Tibial nerve (tissue), 3 donors: ENCODE measurements around the gene LSM7.

ENCODE experiments used
- CTCF ChIP-seq, 5 experiments: fragments of 200-600 bp in 3 of 5; fragments of 450-650 bp in 2 of 5; sonication (generic) in 3 of 5; IDR thresholded peaks; one replicate each; pipeline ENCODE4 v1.5.1; 2016 to 2019; ENCODE audit warnings: antibody characterized with exemption in 5 of 5, mild to moderate bottlenecking in 3 of 5, moderate library complexity in 2 of 5
- POLR2A ChIP-seq, 2 donors: fragments of 450-650 bp; IDR thresholded peaks; one replicate each; pipeline ENCODE4 v1.6.1; 2017; ENCODE audit warnings: antibody characterized with exemption in 2 of 2, mild to moderate bottlenecking in 2 of 2, moderate library complexity in 2 of 2

GRCh38 chr19:2342656-2343288 lies 14.4 kb upstream of the LSM7 start:
- TF ChIP-seq CTCF (IDR thresholded peaks at IDR 0.05) (no peak), POLR2A (IDR thresholded peaks at IDR 0.05) (no peak)
